Measurements from ENCODE around the gene OR6A2. TPM values are rescaled to one million over a fixed set of nuclear protein-coding genes. Genes with fewer than 3 reads are reported as not detected.

Gene OR6A2
- total and polyA plus RNA-seq, 2 of the 4 experiments (the other 2 are of a cell fraction): 0.07 to 0.72 TPM

DNA sequence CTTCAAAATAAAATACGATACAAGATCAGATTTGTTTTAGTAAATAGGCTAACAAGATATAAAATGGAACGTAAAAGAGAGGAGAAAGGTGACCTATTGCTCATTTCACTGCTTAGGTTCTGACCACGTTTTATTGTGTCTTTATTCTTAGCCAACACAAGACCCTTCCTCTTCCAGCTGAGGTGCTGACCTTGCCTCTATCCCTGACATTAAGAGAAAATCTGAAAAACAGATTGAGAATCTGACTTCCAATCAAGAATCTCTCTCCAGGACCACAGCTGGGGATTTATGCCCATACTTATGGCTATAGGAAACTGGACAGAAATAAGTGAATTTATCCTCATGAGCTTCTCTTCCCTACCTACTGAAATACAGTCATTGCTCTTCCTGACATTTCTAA is 45.9 kb upstream of the OR6A2 start, which contains the start of gene OR10A5:
TSS of gene OR10A5 (plus strand) at position 301 of the 400 bp plus-strand sequence. CDS start at position 301, 0 bp downstream.
- Histone ChIP-seq H2BK5ac (ENCODE audit: low read depth, low read length, poor library complexity, severe bottlenecking) (no peak within 1 kb of the TSS), H3K4me2 (ENCODE audit: low read depth, low read length) (no peak within 1 kb of the TSS), H3K9me3 (ENCODE audit: control insufficient read depth, insufficient read depth, low read length) (no peaks in the 10 kb centered on the region), H2AFZ (replicated peaks; ENCODE audit: low read length, poor library complexity) (no peak within 1 kb of the TSS), H3K79me1 (ENCODE audit: low read depth in 1 of 2, low read length in 2 of 2) (no peaks in the 10 kb centered on the region), H4K5ac (ENCODE audit: low read depth, low read length) (no peak within 1 kb of the TSS), H3K4me3 (ENCODE audit: insufficient read depth, low read depth, low read length) (no peak within 1 kb of the TSS), H3K9me1 (ENCODE audit: insufficient read depth, low read length) (no peaks in the 10 kb centered on the region), H3K4ac (ENCODE audit: low read depth, low read length) (no peak within 1 kb of the TSS), H2BK120ac (ENCODE audit: low read depth, low read length) (no peak within 1 kb of the TSS), H3K27ac (ENCODE audit: insufficient read depth, low read length) (no peak within 1 kb of the TSS), H3K36me3 (ENCODE audit: control insufficient read depth, insufficient read depth, low read length) (no peaks in the 10 kb centered on the region), H2AK9ac (replicated peaks; ENCODE audit: low read depth, low read length, poor library complexity) (no peak within 1 kb of the TSS), H3K4me1 (ENCODE audit: control insufficient read depth, insufficient read depth, low read length) (no peaks in the 10 kb centered on the region), H3K18ac (ENCODE audit: low read depth, low read length) (no peak within 1 kb of the TSS), H2AK5ac (ENCODE audit: low read depth, low read length) (no peak within 1 kb of the TSS), H3K23ac (ENCODE audit: low read depth, low read length) (no peak within 1 kb of the TSS), H3K9ac (ENCODE audit: low read depth, low read length) (no peak within 1 kb of the TSS), H3K56ac (ENCODE audit: extremely low read depth, insufficient read depth, low read length) (no peak within 1 kb of the TSS), H3K14ac (replicated peaks; ENCODE audit: low read depth, low read length) (no peak within 1 kb of the TSS), H3K27me3 (ENCODE audit: control insufficient read depth, insufficient read depth, low read length) (no peaks in the 10 kb centered on the region), H4K91ac (ENCODE audit: insufficient read depth, low read depth, low read length) (no peak within 1 kb of the TSS), H4K8ac (ENCODE audit: low read depth in 2 of 2, low read length in 2 of 2) (no peak within 1 kb of the TSS), H4K20me1 (ENCODE audit: insufficient read depth, low read length) (no peaks in the 10 kb centered on the region), H2BK15ac (ENCODE audit: low read depth, low read length) (no peak within 1 kb of the TSS), H2BK20ac (ENCODE audit: low read depth, low read length) (no peak within 1 kb of the TSS)
- WGBS, 2 experiments (ENCODE audit: extremely low coverage in 2 of 2, insufficient read length in 1 of 2): 100% methylated on average over 1 of the region's 3 CpGs; no CpG with 5 or more reads in 1 of the 2 experiments
- in situ Hi-C loops (cut with MboI; ENCODE audit: low sequenced_read_pairs) (no loop called here), dilution Hi-C loops (cut with HindIII; ENCODE audit: low sequenced_read_pairs, unreplicated experiment) (no loop called here), intact Hi-C loops (cut with micrococcal nuclease) (no loop called here)
- POLR2A ChIA-PET (ENCODE audit: unreplicated experiment): no interaction called here
- no TSS peak for BruUV-seq (replicated peaks)
- DNase-seq: no peak
- no peak for ATAC-seq (ENCODE audit: low read depth)
- TF ChIP-seq USF2 (IDR thresholded peaks at IDR 0.05; ENCODE audit: low read depth, low read length) (no peak), RAD21 (IDR thresholded peaks at IDR 0.05; ENCODE audit: low read length) (no peak), POLR2A (IDR thresholded peaks at IDR 0.05; ENCODE audit: low read depth, low read length) (no peak), NFE2L2 (IDR thresholded peaks at IDR 0.05; ENCODE audit: low read depth, low read length) (no peak), RFX5 (IDR thresholded peaks at IDR 0.05; ENCODE audit: low read depth, low read length) (no peak), FOS (IDR thresholded peaks at IDR 0.05; ENCODE audit: low read depth, low read length) (no peak), MAFK (IDR thresholded peaks at IDR 0.05; ENCODE audit: low read depth, low read length) (no peak), MXI1 (IDR thresholded peaks at IDR 0.05; ENCODE audit: borderline replicate concordance, low read depth, low read length) (no peak), SMC3 (IDR thresholded peaks at IDR 0.05; ENCODE audit: low read depth, low read length) (no peak), CEBPB (IDR thresholded peaks at IDR 0.05; ENCODE audit: low read depth, low read length) (no peak), ELK1 (IDR thresholded peaks at IDR 0.05; ENCODE audit: borderline replicate concordance, low read depth, low read length) (no peak), CHD1 (IDR thresholded peaks at IDR 0.05; ENCODE audit: low read depth, low read length) (no peak), BHLHE40 (IDR thresholded peaks at IDR 0.05; ENCODE audit: low read depth, low read length) (no peak)
- TF ChIP-seq, protein P1, sequence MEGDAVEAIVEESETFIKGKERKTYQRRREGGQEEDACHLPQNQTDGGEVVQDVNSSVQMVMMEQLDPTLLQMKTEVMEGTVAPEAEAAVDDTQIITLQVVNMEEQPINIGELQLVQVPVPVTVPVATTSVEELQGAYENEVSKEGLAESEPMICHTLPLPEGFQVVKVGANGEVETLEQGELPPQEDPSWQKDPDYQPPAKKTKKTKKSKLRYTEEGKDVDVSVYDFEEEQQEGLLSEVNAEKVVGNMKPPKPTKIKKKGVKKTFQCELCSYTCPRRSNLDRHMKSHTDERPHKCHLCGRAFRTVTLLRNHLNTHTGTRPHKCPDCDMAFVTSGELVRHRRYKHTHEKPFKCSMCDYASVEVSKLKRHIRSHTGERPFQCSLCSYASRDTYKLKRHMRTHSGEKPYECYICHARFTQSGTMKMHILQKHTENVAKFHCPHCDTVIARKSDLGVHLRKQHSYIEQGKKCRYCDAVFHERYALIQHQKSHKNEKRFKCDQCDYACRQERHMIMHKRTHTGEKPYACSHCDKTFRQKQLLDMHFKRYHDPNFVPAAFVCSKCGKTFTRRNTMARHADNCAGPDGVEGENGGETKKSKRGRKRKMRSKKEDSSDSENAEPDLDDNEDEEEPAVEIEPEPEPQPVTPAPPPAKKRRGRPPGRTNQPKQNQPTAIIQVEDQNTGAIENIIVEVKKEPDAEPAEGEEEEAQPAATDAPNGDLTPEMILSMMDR (conservative IDR thresholded peaks at IDR 0.05; ENCODE audit: low read depth, low read length): no peak
- CTCF ChIA-PET: no interaction called here

All from IMR-90 (cell line).